Testis (tissue), 3 donors: ENCODE measurements around the gene APOA5. TPM values are rescaled to one million over a fixed set of nuclear protein-coding genes. Genes with fewer than 3 reads are reported as not detected.

Experiments
- DNase-seq: peaks from one replicate; pipeline ENCODE4 v3.0.0-alpha.2; 2019
- H3K27ac ChIP-seq, 2 donors: fragments of 200-600 bp; sonication (generic); one replicate each; pipeline ENCODE4 v1.5.1; 2019
- H3K27me3 ChIP-seq: fragments of 200-600 bp; sonication (generic); one replicate; pipeline ENCODE4 v1.5.1; 2019
- H3K36me3 ChIP-seq: fragments of 200-600 bp; sonication (generic); one replicate; pipeline ENCODE4 v1.5.1; 2017; ENCODE audit warnings: low read depth; ENCODE audit errors: missing control alignments
- H3K4me1 ChIP-seq: fragments of 200-600 bp; sonication (generic); one replicate; pipeline ENCODE4 v1.5.1; 2019
- H3K4me3 ChIP-seq, 2 donors: fragments of 200-600 bp; sonication (generic); one replicate each; pipeline ENCODE4 v1.5.1; 2017 to 2019
- H3K9me3 ChIP-seq: fragments of 200-600 bp; sonication (generic); one replicate; pipeline ENCODE4 v1.5.1; 2017
- CTCF ChIP-seq, 3 experiments: fragments of 450-650 bp in 2 of 3; fragments of 200-600 bp in 1 of 3; sonication (generic) in 1 of 3; IDR thresholded peaks; one replicate each; pipeline ENCODE4 v1.5.1; 2016 to 2019; ENCODE audit warnings: antibody characterized with exemption in 3 of 3, mild to moderate bottlenecking in 2 of 3, moderate library complexity in 1 of 3
- POLR2A ChIP-seq: fragments of 450-650 bp; IDR thresholded peaks from one replicate; pipeline ENCODE4 v1.6.1; 2017; ENCODE audit warnings: antibody characterized with exemption, mild to moderate bottlenecking, moderate library complexity
- WGBS, 2 donors: methylation state at CpG; one replicate each; pipeline ENCODE4 v1.1.5; 2018; 5-methylcytosine and 5-hydroxymethylcytosine counted together
- intact Hi-C: fragments of 100-400 bp; cut with DNase I; formaldehyde crosslinking; loops from one replicate; pipeline ENCODE4 v1.15.1; 2023; ENCODE audit warnings: low total_unique reads
- polyA plus RNA-seq: library from polyadenylated mRNA; stranded (reverse); fragments of 350-450 nt; fragmentation: Illumina TruSeq; extraction: RNeasy Lipid Tissue Mini Kit (QIAGEN cat#74804); gene quantifications from one replicate; pipeline ENCODE4 v1.2.3, GENCODE V29; 2014; ENCODE audit warnings: low read depth, low replicate concordance; ENCODE audit not compliant: insufficient read depth
- total RNA-seq, 2 donors: library from RNA; depleted of rRNA; stranded (reverse); fragments of >200 nt; gene quantifications; one replicate each; pipeline ENCODE4 v1.2.3, GENCODE V29; 2016

The APOA5 gene
- total and polyA plus RNA-seq, 3 donors from 2014 or later = 0.24 TPM; not detected in 2

- Histone ChIP-seq H3K27ac (no peak overlapping the region), H3K36me3 (no peaks in the 10 kb centered on the region), H3K27me3 (no peaks in the 10 kb centered on the region), H3K9me3 (no peaks in the 10 kb centered on the region), H3K4me1 (no peaks in the 10 kb centered on the region), H3K4me3 (no peak overlapping the region)
- 68 to 79% methylated on average over 5 of the region's 5 CpGs for WGBS, 2 donors
- intact Hi-C loops = no loop called here
- no peak for DNase-seq
- TF ChIP-seq POLR2A (no peak), CTCF (IDR thresholded peaks at IDR 0.05) (no peak)
These were observed 6.1 kb upstream of the APOA5 start for GRCh38 chr11:116797816-116798215.

- Histone ChIP-seq H3K27me3 (no peaks in the 10 kb centered on the region), H3K36me3 (no peaks in the 10 kb centered on the region), H3K4me3 (no peak overlapping the region), H3K4me1 (peaks cover 1% of the 10 kb centered on the region), H3K27ac (no peak overlapping the region), H3K9me3 (no peaks in the 10 kb centered on the region)
- no peak for TF ChIP-seq POLR2A
- no peak for TF ChIP-seq CTCF (IDR thresholded peaks at IDR 0.05)
- intact Hi-C loops = no loop called here
- no peak for DNase-seq
- 85 to 88% methylated on average over 1 of the region's 1 CpG for WGBS, 2 donors
These were observed 4.9 kb upstream of the APOA5 start for GRCh38 chr11:116796548-116796947.

GRCh38 chr11:116794851-116795250, 3.2 kb upstream of the APOA5 start:
- Histone ChIP-seq H3K36me3 (no peaks in the 10 kb centered on the region), H3K4me1 (peaks cover 7% of the 10 kb centered on the region), H3K9me3 (no peaks in the 10 kb centered on the region), H3K27ac (no peak overlapping the region), H3K27me3 (no peaks in the 10 kb centered on the region), H3K4me3 (no peak overlapping the region)
- WGBS, 2 donors = 70 to 84% methylated on average over 2 of the region's 2 CpGs
- intact Hi-C loops = loop anchor here (5.0 kb wide), 1 partner anchor 312 kb away; no protein-coding TSS in a partner anchor
- DNase-seq = no peak
- TF ChIP-seq POLR2A = no peak
- no peak for TF ChIP-seq CTCF (IDR thresholded peaks at IDR 0.05)

- Histone ChIP-seq H3K27ac (no peak overlapping the region), H3K9me3 (no peaks in the 10 kb centered on the region), H3K4me1 (peaks cover 7% of the 10 kb centered on the region), H3K36me3 (no peaks in the 10 kb centered on the region), H3K27me3 (no peaks in the 10 kb centered on the region), H3K4me3 (no peak overlapping the region)
- intact Hi-C loops = loop anchor here (5.0 kb wide), 1 partner anchor 314 kb away; no protein-coding TSS in a partner anchor
- TF ChIP-seq POLR2A = no peak
- 94 to 97% methylated on average over 1 of the region's 1 CpG for WGBS, 2 donors
- DNase-seq = no peak
These were observed 2.1 kb upstream of the APOA5 start for GRCh38 chr11:116793772-116794097.

GRCh38 chr11:116792869-116793771, 1.4 kb upstream of the APOA5 start:
- no peak for TF ChIP-seq POLR2A
- no peak for TF ChIP-seq CTCF (IDR thresholded peaks at IDR 0.05)
- Histone ChIP-seq H3K27me3 (no peaks in the 10 kb centered on the region), H3K27ac (no peak overlapping the region), H3K4me3 (no peak overlapping the region), H3K4me1 (peaks cover 11% of the 10 kb centered on the region), H3K36me3 (no peaks in the 10 kb centered on the region), H3K9me3 (no peaks in the 10 kb centered on the region)
- intact Hi-C loops = loop anchor here (5.0 kb wide), 1 partner anchor 314 kb away; no protein-coding TSS in a partner anchor
- 64 to 65% methylated on average over 8 of the region's 8 CpGs for WGBS, 2 donors
- DNase-seq = no peak
